Measurements from ENCODE around the gene MYEOV. TPM values are rescaled to one million over a fixed set of nuclear protein-coding genes. Genes with fewer than 3 reads are reported as not detected.

The MYEOV gene
- polyA plus RNA-seq, 1 donor (not counting 4 experiments of a cell fraction or from before 2014, with no cell fraction given): 1.4 TPM

DNA sequence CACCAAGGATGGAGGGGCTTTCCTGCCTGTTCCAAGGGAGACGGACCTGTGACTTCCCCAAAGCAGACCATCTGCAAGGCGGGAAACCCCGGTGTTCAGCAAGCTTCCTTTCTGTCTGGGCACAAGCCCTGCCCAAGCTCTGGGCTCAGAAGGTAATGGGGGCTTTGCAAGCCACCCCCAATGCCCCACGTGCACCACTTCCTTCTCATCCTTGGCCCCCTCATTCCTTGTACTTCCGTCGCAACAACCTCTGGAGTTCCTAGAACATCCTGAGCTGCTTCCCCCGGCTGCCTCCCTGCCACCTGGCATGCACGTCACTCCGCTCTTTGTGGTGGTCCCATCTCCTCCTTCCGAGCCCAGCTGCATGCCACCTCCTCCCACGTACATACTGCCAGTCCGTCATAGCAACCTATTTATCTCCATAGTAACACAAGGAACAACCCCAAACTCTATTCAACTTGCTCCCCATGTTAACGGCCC, 3.9 kb downstream of the MYEOV start:
- Histone ChIP-seq H3K27ac (ENCODE audit: control insufficient read depth, insufficient read depth, low read length) (peak overlapping the region; percentile 72), H3K4me2 (ENCODE audit: control insufficient read depth, extremely low read depth, insufficient read depth, low read depth, low read length) (peak overlapping the region; percentile 61), H3K9me3 (ENCODE audit: control insufficient read depth, low read depth, low read length) (no peaks in the 10 kb centered on the region), H3K9ac (ENCODE audit: control insufficient read depth, extremely low read depth, insufficient read depth, low read length) (peak overlapping the region; percentile 49), H3K9me1 (ENCODE audit: control insufficient read depth, extremely low read depth, insufficient read depth, low read length) (peaks cover 3% of the 10 kb centered on the region), H3K4me3 (ENCODE audit: control insufficient read depth in 2 of 3, extremely low read depth in 1 of 3, insufficient read depth in 2 of 3, low read depth in 1 of 3, low read length in 3 of 3) (peak overlapping the region in 1 of 3 experiments; percentile 7), H3K79me2 (ENCODE audit: control insufficient read depth, insufficient read depth, low read length) (no peaks in the 10 kb centered on the region), H3K27me3 (ENCODE audit: control insufficient read depth, extremely low read depth, insufficient read depth, low read length) (no peaks in the 10 kb centered on the region), H4K20me1 (ENCODE audit: control insufficient read depth, extremely low read depth, insufficient read depth, low read length) (no peaks in the 10 kb centered on the region), H2AFZ (ENCODE audit: control insufficient read depth, low read length) (no peak overlapping the region), H3K4me1 (ENCODE audit: control insufficient read depth, extremely low read depth, insufficient read depth, low read length) (peaks cover 63% of the 10 kb centered on the region), H3K36me3 (ENCODE audit: control insufficient read depth in 2 of 2, extremely low read depth in 1 of 2, insufficient read depth in 2 of 2, low read length in 2 of 2) (no peaks in the 10 kb centered on the region)
- DNase-seq (ENCODE audit: low read depth, low spot score) (no peak), FAIRE-seq (no peak)
- TF ChIP-seq EZH2 (IDR thresholded peaks at IDR 0.05; ENCODE audit: low read length): no peak
- TF ChIP-seq, protein P1, sequence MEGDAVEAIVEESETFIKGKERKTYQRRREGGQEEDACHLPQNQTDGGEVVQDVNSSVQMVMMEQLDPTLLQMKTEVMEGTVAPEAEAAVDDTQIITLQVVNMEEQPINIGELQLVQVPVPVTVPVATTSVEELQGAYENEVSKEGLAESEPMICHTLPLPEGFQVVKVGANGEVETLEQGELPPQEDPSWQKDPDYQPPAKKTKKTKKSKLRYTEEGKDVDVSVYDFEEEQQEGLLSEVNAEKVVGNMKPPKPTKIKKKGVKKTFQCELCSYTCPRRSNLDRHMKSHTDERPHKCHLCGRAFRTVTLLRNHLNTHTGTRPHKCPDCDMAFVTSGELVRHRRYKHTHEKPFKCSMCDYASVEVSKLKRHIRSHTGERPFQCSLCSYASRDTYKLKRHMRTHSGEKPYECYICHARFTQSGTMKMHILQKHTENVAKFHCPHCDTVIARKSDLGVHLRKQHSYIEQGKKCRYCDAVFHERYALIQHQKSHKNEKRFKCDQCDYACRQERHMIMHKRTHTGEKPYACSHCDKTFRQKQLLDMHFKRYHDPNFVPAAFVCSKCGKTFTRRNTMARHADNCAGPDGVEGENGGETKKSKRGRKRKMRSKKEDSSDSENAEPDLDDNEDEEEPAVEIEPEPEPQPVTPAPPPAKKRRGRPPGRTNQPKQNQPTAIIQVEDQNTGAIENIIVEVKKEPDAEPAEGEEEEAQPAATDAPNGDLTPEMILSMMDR (optimal IDR thresholded peaks at IDR 0.05 in 1 of 3, IDR thresholded peaks at IDR 0.05 in 1 of 3, conservative IDR thresholded peaks at IDR 0.05 in 1 of 3; ENCODE audit: extremely low read depth in 1 of 3, insufficient read depth in 2 of 3, low read length in 3 of 3): no peak
- dilution Hi-C loops (cut with MboI; ENCODE audit: extremely low pct_ligation_motif_present, low sequenced_read_pairs): no loop called here

- Histone ChIP-seq H4K20me1 (ENCODE audit: control insufficient read depth, extremely low read depth, insufficient read depth, low read length) (no peaks in the 10 kb centered on the region), H3K9ac (ENCODE audit: control insufficient read depth, extremely low read depth, insufficient read depth, low read length) (peak overlapping the region; percentile 49), H3K27me3 (ENCODE audit: control insufficient read depth, extremely low read depth, insufficient read depth, low read length) (no peaks in the 10 kb centered on the region), H3K4me3 (ENCODE audit: control insufficient read depth in 2 of 3, extremely low read depth in 1 of 3, insufficient read depth in 2 of 3, low read depth in 1 of 3, low read length in 3 of 3) (peak overlapping the region in 1 of 3 experiments; percentile 9), H3K36me3 (ENCODE audit: control insufficient read depth in 2 of 2, extremely low read depth in 1 of 2, insufficient read depth in 2 of 2, low read length in 2 of 2) (no peaks in the 10 kb centered on the region), H3K79me2 (ENCODE audit: control insufficient read depth, insufficient read depth, low read length) (no peaks in the 10 kb centered on the region), H3K9me1 (ENCODE audit: control insufficient read depth, extremely low read depth, insufficient read depth, low read length) (peaks cover 3% of the 10 kb centered on the region), H3K9me3 (ENCODE audit: control insufficient read depth, low read depth, low read length) (no peaks in the 10 kb centered on the region), H3K4me2 (ENCODE audit: control insufficient read depth, extremely low read depth, insufficient read depth, low read depth, low read length) (peak overlapping the region; percentile 61), H3K27ac (ENCODE audit: control insufficient read depth, insufficient read depth, low read length) (peak overlapping the region; percentile 72), H3K4me1 (ENCODE audit: control insufficient read depth, extremely low read depth, insufficient read depth, low read length) (peaks cover 64% of the 10 kb centered on the region), H2AFZ (ENCODE audit: control insufficient read depth, low read length) (peak overlapping the region; percentile 23)
- DNase-seq (ENCODE audit: low read depth, low spot score) (no peak), FAIRE-seq (no peak)
- no peak for TF ChIP-seq EZH2 (IDR thresholded peaks at IDR 0.05; ENCODE audit: low read length)
- TF ChIP-seq, protein P1 (optimal IDR thresholded peaks at IDR 0.05 in 1 of 3, IDR thresholded peaks at IDR 0.05 in 1 of 3, conservative IDR thresholded peaks at IDR 0.05 in 1 of 3; ENCODE audit: extremely low read depth in 1 of 3, insufficient read depth in 2 of 3, low read length in 3 of 3): no peak
- dilution Hi-C loops (cut with MboI; ENCODE audit: extremely low pct_ligation_motif_present, low sequenced_read_pairs): no loop called here
These were observed 4.5 kb downstream of the MYEOV start for GRCh38 chr11:69298267-69299022.

Measured in keratinocyte (primary cell).